ENCODE results near the gene PTPRT.

Gene PTPRT

GRCh38 chr20:42779216-42779615, 410.5 kb downstream of the PTPRT start:
- H3K36me3 ChIP-seq (ENCODE audit: control insufficient read depth, insufficient read depth, low read length) = no peaks in the 10 kb centered on the region
- no peak overlapping the region for H3K27ac ChIP-seq (ENCODE audit: low read depth, low read length, severe bottlenecking)
- WGBS, 2 experiments (ENCODE audit: insufficient coverage in 2 of 2) = 60 to 89% methylated on average over 1 of the region's 1 CpG
- H3K9me3 ChIP-seq (ENCODE audit: control insufficient read depth, low read length) = no peaks in the 10 kb centered on the region
- no peak overlapping the region for H3K4me3 ChIP-seq (ENCODE audit: extremely low read depth, insufficient read depth, low read length, poor library complexity, severe bottlenecking)
- no peaks in the 10 kb centered on the region for H3K4me1 ChIP-seq (ENCODE audit: control insufficient read depth, insufficient read depth, low read length, poor library complexity, severe bottlenecking)

GRCh38 chr20:42775866-42776265, 413.8 kb downstream of the PTPRT start:
- H3K4me3 ChIP-seq (ENCODE audit: extremely low read depth, insufficient read depth, low read length, poor library complexity, severe bottlenecking) = no peak overlapping the region
- H3K4me1 ChIP-seq (ENCODE audit: control insufficient read depth, insufficient read depth, low read length, poor library complexity, severe bottlenecking) = no peaks in the 10 kb centered on the region
- no peaks in the 10 kb centered on the region for H3K36me3 ChIP-seq (ENCODE audit: control insufficient read depth, insufficient read depth, low read length)
- no peaks in the 10 kb centered on the region for H3K9me3 ChIP-seq (ENCODE audit: control insufficient read depth, low read length)
- WGBS, 2 experiments (ENCODE audit: insufficient coverage in 2 of 2) = 92 to 100% methylated on average over 2 of the region's 3 CpGs
- H3K27ac ChIP-seq (ENCODE audit: low read depth, low read length, severe bottlenecking) = no peak overlapping the region

GRCh38 chr20:42775037-42775436, 414.7 kb downstream of the PTPRT start:
- Histone ChIP-seq H3K9me3 (ENCODE audit: control insufficient read depth, low read length) (no peaks in the 10 kb centered on the region), H3K27ac (ENCODE audit: low read depth, low read length, severe bottlenecking) (no peak overlapping the region)
- WGBS, 2 experiments (ENCODE audit: insufficient coverage in 2 of 2) = 82 to 86% methylated on average over 5 to 6 of the region's 7 CpGs

GRCh38 chr20:42763015-42763414, 426.7 kb downstream of the PTPRT start:
- Histone ChIP-seq H3K4me3 (ENCODE audit: extremely low read depth, insufficient read depth, low read length, poor library complexity, severe bottlenecking) (no peak overlapping the region), H3K36me3 (ENCODE audit: control insufficient read depth, insufficient read depth, low read length) (no peaks in the 10 kb centered on the region), H3K4me1 (ENCODE audit: control insufficient read depth, insufficient read depth, low read length, poor library complexity, severe bottlenecking) (no peaks in the 10 kb centered on the region), H3K27ac (ENCODE audit: low read depth, low read length, severe bottlenecking) (no peak overlapping the region), H3K9me3 (ENCODE audit: control insufficient read depth, low read length) (no peaks in the 10 kb centered on the region)
- 100% methylated on average over 1 of the region's 1 CpG; no CpG with 5 or more reads in 1 of the 2 experiments for WGBS, 2 experiments (ENCODE audit: insufficient coverage in 2 of 2)

More at GRCh38 chr20:42775037-42775436, 414.7 kb downstream of the PTPRT start:
- H3K4me3 ChIP-seq (ENCODE audit: extremely low read depth, insufficient read depth, low read length, poor library complexity, severe bottlenecking) = no peak overlapping the region
- no peaks in the 10 kb centered on the region for H3K4me1 ChIP-seq (ENCODE audit: control insufficient read depth, insufficient read depth, low read length, poor library complexity, severe bottlenecking)
- H3K36me3 ChIP-seq (ENCODE audit: control insufficient read depth, insufficient read depth, low read length) = no peaks in the 10 kb centered on the region

GRCh38 chr20:42756991-42757390, 432.7 kb downstream of the PTPRT start:
- H3K9me3 ChIP-seq (ENCODE audit: control insufficient read depth, low read length) = no peaks in the 10 kb centered on the region
- no peak overlapping the region for H3K4me3 ChIP-seq (ENCODE audit: extremely low read depth, insufficient read depth, low read length, poor library complexity, severe bottlenecking)
- 100% methylated on average over 1 of the region's 1 CpG; no CpG with 5 or more reads in 1 of the 2 experiments for WGBS, 2 experiments (ENCODE audit: insufficient coverage in 2 of 2)
- H3K27ac ChIP-seq (ENCODE audit: low read depth, low read length, severe bottlenecking) = no peak overlapping the region
- H3K4me1 ChIP-seq (ENCODE audit: control insufficient read depth, insufficient read depth, low read length, poor library complexity, severe bottlenecking) = no peaks in the 10 kb centered on the region
- no peaks in the 10 kb centered on the region for H3K36me3 ChIP-seq (ENCODE audit: control insufficient read depth, insufficient read depth, low read length)

GRCh38 chr20:42754706-42755105, 435.0 kb downstream of the PTPRT start:
- H3K36me3 ChIP-seq (ENCODE audit: control insufficient read depth, insufficient read depth, low read length) = no peaks in the 10 kb centered on the region
- no peaks in the 10 kb centered on the region for H3K9me3 ChIP-seq (ENCODE audit: control insufficient read depth, low read length)
- no peaks in the 10 kb centered on the region for H3K4me1 ChIP-seq (ENCODE audit: control insufficient read depth, insufficient read depth, low read length, poor library complexity, severe bottlenecking)
- H3K27ac ChIP-seq (ENCODE audit: low read depth, low read length, severe bottlenecking) = no peak overlapping the region
- 83 to 100% methylated on average over 1 to 2 of the region's 2 CpGs for WGBS, 2 experiments (ENCODE audit: insufficient coverage in 2 of 2)
- no peak overlapping the region for H3K4me3 ChIP-seq (ENCODE audit: extremely low read depth, insufficient read depth, low read length, poor library complexity, severe bottlenecking)

- Histone ChIP-seq H3K27ac (ENCODE audit: low read depth, low read length, severe bottlenecking) (no peak overlapping the region), H3K36me3 (ENCODE audit: control insufficient read depth, insufficient read depth, low read length) (no peaks in the 10 kb centered on the region), H3K9me3 (ENCODE audit: control insufficient read depth, low read length) (no peaks in the 10 kb centered on the region), H3K4me1 (ENCODE audit: control insufficient read depth, insufficient read depth, low read length, poor library complexity, severe bottlenecking) (no peaks in the 10 kb centered on the region), H3K4me3 (ENCODE audit: extremely low read depth, insufficient read depth, low read length, poor library complexity, severe bottlenecking) (no peak overlapping the region)
- WGBS, 2 experiments (ENCODE audit: insufficient coverage in 2 of 2) = 81 to 93% methylated on average over 2 to 3 of the region's 3 CpGs
Measured at GRCh38 chr20:42752620-42753019, 437.1 kb downstream of the PTPRT start.

- H3K4me3 ChIP-seq (ENCODE audit: extremely low read depth, insufficient read depth, low read length, poor library complexity, severe bottlenecking) = no peak overlapping the region
- no peaks in the 10 kb centered on the region for H3K4me1 ChIP-seq (ENCODE audit: control insufficient read depth, insufficient read depth, low read length, poor library complexity, severe bottlenecking)
- no peak overlapping the region for H3K27ac ChIP-seq (ENCODE audit: low read depth, low read length, severe bottlenecking)
- 49 to 77% methylated on average over 4 to 5 of the region's 5 CpGs for WGBS, 2 experiments (ENCODE audit: insufficient coverage in 2 of 2)
- H3K9me3 ChIP-seq (ENCODE audit: control insufficient read depth, low read length) = no peaks in the 10 kb centered on the region
- no peaks in the 10 kb centered on the region for H3K36me3 ChIP-seq (ENCODE audit: control insufficient read depth, insufficient read depth, low read length)
Measured at GRCh38 chr20:42749556-42749955, 440.1 kb downstream of the PTPRT start.

GRCh38 chr20:42747765-42748411, 441.8 kb downstream of the PTPRT start:
- 80 to 83% methylated on average over 2 of the region's 2 CpGs for WGBS, 2 experiments (ENCODE audit: insufficient coverage in 2 of 2)
- H3K4me3 ChIP-seq (ENCODE audit: extremely low read depth, insufficient read depth, low read length, poor library complexity, severe bottlenecking) = no peak overlapping the region
- H3K9me3 ChIP-seq (ENCODE audit: control insufficient read depth, low read length) = no peaks in the 10 kb centered on the region
- no peak overlapping the region for H3K27ac ChIP-seq (ENCODE audit: low read depth, low read length, severe bottlenecking)
- no peaks in the 10 kb centered on the region for H3K4me1 ChIP-seq (ENCODE audit: control insufficient read depth, insufficient read depth, low read length, poor library complexity, severe bottlenecking)
- H3K36me3 ChIP-seq (ENCODE audit: control insufficient read depth, insufficient read depth, low read length) = no peaks in the 10 kb centered on the region

GRCh38 chr20:42744756-42745465, 444.8 kb downstream of the PTPRT start:
- no peaks in the 10 kb centered on the region for H3K9me3 ChIP-seq (ENCODE audit: control insufficient read depth, low read length)
- no peak overlapping the region for H3K27ac ChIP-seq (ENCODE audit: low read depth, low read length, severe bottlenecking)
- H3K4me3 ChIP-seq (ENCODE audit: extremely low read depth, insufficient read depth, low read length, poor library complexity, severe bottlenecking) = no peak overlapping the region
- no peaks in the 10 kb centered on the region for H3K36me3 ChIP-seq (ENCODE audit: control insufficient read depth, insufficient read depth, low read length)
- no peaks in the 10 kb centered on the region for H3K4me1 ChIP-seq (ENCODE audit: control insufficient read depth, insufficient read depth, low read length, poor library complexity, severe bottlenecking)
- 83 to 96% methylated on average over 3 to 6 of the region's 6 CpGs for WGBS, 2 experiments (ENCODE audit: insufficient coverage in 2 of 2)

- WGBS, 2 experiments (ENCODE audit: insufficient coverage in 2 of 2) = 93% methylated on average over 4 to 5 of the region's 5 CpGs
- H3K4me1 ChIP-seq (ENCODE audit: control insufficient read depth, insufficient read depth, low read length, poor library complexity, severe bottlenecking) = no peaks in the 10 kb centered on the region
- no peak overlapping the region for H3K4me3 ChIP-seq (ENCODE audit: extremely low read depth, insufficient read depth, low read length, poor library complexity, severe bottlenecking)
- H3K9me3 ChIP-seq (ENCODE audit: control insufficient read depth, low read length) = no peaks in the 10 kb centered on the region
- H3K27ac ChIP-seq (ENCODE audit: low read depth, low read length, severe bottlenecking) = no peak overlapping the region
- no peaks in the 10 kb centered on the region for H3K36me3 ChIP-seq (ENCODE audit: control insufficient read depth, insufficient read depth, low read length)
Measured at GRCh38 chr20:42742926-42743325, 446.8 kb downstream of the PTPRT start.
